ENCODE measurements around the gene ORM2.
"Not testable (repeated sequence)": the region's sequence is repeated elsewhere in the genome, so short reads cannot be mapped to it uniquely, and the experiment has no call there.

ORM2 gene

DNA sequence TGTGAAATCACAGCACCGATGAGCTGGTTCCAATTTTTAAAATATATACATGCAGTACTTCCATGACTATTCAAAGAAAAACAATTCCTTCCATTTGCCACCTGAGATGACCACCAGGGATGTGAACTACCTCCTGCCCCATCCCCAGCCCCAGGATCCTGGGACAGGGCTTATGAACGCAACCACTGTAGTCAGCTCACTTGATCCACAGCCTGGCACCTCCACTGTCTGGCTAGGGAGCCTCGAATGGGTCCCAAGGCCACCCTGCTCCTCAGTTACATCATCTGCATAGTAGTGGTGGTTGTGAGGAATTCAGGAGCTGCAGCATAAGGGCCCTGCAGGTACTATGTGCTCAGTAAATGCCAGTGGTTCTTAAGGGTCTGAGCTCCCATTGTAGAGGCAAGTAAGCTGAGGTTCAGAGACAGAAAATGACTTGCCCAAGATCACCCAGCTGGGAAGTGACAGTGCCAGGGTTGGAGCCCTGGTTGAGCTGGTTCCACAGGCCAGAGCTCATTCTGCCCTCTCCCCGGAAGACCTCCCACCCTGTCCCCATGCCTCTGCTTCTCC, 2.9 kb downstream of the ORM2 start:
- not testable (repeated sequence) for DNase-seq

DNA sequence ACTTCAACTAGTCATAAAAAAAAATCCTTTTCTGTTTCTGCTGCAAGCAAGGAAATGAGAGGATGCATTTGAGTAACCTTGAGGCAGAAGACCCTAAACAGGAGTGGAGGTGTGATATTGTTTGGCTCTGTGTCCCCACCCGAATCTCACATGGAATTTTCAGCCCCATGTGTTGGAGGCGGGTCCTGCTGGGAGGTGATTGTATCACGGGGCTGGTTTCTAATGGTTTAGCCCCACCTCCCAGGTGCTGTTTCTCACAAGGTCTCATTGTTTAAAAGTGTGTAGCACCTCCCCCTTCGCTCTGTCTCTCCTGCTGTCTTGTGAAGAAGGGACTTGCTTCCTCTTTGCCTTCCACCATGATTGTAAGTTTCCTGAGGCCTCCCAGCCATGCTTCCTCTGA, 4.0 kb downstream of the ORM2 start:
- DNase-seq: not testable (repeated sequence)

DNA sequence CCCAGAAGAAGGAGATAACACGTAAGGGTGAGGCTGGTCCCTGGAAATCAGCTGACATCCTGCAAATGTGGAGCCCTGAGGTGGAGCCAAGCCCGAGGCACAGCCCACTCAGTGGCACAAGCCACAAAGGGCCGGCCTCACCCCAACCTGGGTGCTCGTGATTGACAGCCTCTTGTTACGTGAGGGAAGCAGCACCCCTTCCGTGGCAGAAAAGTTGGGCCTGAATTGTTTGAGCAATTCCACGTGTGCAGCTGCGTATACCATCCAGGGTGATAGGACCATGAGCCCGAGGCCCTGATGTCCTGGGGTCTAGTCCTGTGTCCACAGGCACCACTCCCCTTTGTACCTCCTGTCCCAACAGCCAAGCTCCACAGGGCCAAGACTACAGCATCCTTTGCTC, 4.8 kb downstream of the ORM2 start:
- no peak for DNase-seq

DNA sequence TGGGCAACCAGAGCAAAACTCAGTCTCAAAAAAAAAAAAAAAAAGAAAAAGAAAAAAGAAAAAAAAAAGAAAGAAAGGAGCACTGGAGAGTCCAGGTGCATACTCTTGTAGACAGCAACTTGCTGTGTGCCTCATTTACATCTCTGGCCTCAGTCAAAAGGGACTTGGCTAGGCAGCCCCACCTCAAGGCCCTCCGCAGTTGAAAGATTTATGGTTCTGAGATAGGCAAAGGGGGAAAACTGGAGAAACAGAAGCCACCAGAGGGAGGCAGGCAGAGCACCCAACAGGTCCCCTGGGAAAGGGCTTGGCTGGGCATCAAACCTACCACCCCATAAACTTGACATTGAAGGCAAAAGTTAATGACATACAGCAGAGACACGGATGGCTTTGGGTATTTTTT, 6.1 kb downstream of the ORM2 start:
- no peak for DNase-seq

DNA sequence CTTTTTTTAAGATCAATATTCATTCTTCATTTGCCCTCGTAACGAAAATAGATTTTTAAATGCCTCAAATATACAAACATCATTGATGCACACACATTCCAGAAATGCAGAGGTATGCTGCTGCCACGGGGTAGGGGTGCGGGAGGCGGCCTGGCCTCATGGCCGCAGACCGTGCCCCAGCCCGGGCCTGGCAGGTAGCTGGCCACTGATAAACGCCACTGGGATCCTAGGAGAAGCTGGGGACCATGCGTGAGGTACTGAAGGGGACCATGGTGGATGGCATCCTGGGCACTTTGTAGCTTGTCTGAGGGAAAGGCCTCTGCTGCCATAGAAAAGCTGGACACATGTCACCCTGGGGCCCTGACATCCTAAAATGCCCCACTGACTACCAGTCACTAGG, 6.5 kb downstream of the ORM2 start:
- no peak for DNase-seq

DNA sequence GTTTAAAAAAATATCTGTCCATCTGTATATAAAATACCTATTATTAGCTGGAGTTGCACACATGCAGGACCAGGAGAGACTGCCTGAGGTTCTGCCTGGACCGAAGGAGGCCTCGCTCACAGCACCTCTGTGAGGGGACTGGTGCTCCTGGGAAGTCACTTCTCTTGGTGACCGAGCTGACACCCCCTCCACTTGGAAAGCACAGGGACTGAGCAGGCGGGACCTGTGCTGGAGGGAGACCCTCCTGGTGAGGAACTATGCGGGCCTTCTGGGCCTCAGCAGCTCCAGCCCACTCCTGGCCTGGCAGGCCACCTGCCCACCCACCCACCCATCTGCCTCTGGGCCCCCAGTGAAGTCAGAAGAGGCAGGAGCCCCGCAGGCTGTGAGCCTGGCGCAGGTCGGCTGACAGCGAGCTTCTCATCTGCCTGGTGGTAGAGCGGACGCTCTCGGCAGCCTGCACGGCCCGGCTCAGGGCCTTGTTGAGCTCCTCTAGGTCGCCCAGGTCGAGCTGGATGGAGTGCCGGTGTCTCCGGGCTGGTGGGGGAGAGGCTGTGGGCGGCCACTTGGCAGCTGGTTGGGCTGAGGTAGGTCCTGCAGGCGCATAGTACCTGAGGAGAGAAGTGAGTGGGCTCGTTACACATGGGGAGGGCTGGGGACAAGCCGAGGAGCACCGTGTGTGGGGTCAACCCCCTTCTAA, 7.2 kb downstream of the ORM2 start:
- no peak for DNase-seq

DNA sequence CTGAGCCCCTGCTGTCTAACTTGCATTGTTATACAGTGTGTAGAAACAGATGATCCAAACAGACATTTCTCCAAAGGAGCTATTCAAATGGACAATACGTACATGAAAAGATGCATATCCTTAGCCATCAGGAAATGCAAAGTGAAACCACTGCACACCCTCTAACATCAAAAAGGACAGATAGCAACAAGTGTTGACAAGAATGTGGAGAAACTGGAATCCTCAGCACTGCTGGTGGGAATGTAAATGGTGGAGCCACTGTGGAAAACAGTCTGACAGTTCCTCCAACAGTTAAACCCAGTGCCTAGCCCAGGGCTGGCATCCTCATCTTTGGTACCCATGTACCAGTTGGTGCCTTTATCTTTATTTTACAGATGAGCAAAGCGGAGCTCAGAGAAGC, 8.5 kb downstream of the ORM2 start:
- DNase-seq: no peak

DNA sequence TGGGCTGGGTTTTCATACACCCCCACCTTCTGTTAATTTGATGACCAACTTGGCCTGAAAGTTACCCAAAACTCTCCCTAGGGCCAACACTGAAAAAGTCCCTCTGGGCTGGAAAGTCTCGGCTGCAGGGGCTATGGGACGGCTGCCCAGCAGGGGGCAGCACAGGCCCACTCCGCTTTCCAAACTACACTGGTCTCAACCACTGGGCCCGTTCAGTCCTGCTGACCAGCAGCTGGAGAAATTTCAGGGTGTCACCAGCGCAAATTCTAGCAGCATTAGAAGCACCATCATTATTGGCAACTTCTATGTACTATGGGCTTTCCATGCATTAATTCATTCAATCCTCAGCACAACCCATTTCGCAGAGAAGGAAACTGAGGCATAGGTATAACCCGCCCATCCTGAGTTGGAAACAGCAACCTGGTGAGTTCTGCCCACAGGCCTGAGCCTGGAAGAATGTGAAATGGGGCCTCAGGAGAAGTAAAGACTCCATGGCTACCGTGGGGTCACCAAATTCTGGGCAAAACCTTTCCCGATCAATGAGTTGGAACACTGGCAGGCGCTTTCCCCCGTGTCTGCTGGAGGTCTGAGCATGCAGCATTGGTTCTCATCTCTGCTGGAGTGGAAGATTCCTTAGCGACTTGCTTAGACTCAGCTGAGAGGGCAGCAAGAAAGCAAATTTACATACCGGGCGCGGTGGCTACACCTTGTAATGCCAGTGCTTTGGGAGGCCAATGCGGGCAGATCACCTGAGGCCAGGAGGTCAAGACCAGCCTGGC, 9.7 kb downstream of the ORM2 start:
- DNase-seq: no peak

DNA sequence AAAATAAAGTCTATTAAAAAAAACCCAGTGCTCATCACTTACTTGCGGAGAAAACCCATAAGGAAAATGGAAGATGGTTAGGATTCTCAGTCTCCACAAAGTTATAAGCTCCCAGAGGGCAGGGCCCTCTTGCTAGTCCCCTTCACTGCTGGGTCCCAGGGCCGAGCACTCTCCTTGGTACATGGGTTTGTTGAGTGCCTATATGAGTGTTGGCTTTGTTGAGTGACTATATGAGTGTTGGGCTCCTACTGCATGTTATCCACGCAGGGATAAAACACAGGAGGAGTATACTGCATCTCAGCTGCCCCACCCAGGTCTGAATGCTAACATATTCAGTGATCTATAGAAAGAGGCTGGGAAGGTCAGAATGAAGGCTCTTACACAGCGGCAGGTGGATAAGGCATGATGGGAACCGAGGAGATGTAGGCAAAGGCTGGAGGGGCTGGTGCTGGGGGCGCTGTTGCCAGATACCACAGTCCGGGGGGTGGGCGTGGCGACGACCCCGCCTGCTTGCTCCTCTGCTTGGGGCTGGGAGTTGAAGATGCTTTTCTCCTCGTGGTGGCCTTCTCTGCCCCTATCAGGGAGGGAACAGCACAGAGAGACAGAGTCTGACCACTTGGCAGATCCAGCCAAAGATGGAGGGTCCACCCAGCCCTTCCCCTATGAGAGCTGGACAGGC, 11.6 kb downstream of the ORM2 start:
- DNase-seq: no peak

DNA sequence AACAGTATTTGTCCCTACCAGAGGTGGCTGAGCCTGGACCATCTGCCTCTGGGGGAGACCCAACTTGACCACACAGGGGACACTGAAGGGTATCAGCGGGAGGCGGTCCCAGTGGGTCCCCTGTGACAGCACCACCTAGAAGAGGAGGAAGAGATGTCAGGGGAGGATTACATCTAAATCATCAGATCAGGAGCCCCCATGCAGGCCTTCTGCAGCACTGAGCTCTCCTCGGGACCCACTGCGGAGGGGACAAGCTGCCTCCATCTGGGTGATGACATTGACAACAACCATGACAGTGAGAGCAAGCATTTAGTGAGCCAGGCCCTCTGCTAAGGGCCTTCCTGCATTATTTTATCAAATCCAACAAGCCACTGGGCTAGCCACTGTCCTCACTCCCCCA, 12.3 kb downstream of the ORM2 start:
- DNase-seq: no peak

DNA sequence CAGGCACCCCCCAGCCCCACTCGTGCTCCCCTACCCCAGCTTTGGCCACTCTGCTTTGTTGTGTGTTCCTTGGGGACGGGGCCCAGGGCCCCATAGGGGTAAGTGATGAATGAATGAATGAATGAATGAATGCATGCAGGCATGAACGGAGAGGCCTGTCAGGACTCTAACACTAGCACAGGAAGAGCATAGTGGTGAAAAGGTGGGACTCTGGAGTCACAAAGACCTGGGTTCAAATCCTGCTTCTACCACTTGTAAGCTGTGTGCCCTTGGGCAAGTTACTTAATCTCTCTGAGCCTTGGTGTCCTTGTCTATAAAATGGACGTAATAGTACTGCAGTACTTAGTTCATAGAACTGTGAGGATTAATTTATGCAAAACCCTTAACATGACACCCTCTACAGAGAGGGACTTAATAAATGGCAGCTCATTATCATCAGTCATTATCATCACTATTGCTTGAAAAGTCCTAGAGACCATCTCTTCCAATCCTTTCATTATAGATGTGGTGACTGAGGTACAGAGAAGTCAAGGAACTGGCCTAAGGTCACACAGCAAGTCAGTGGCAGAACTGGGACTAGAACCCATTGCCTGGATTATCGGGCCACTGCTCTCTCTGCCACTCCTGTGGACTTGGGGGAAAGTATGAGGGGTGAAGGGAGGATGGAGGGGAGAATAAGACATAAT, 13.2 kb downstream of the ORM2 start:
- no peak for DNase-seq

DNA sequence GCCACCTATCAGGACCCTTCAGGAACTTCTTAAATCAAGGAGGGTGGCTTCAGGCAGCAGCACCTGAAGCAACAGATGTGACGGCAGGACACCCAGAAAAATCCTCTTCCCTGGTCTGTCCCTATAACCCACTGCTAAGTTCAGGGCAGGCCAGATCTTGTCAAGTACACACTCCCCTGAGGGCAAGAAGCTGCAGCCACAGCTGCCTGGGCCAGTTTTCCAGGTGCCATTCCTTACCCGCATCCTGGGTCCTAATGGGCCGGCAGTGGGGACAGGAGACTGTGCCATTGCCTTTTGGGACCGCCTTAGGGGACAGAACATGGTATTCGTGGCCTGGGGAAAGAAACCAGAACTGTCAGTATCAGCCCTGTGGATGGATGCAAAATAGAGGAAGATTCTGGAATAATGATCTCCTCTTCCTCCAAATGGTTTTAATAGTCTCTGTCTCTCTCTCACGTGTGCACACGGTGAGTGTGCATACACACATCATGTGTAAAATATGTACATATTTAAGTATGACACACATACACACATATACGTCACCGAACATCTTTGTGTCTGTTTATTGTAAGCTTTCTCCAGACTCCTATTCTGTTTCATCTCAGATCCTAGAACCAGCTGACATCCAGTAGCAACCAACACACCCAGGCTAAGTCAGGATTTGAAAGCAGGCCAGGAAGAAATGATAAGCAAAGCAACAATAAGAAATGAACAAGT, 14.0 kb downstream of the ORM2 start:
- DNase-seq: no peak

DNA sequence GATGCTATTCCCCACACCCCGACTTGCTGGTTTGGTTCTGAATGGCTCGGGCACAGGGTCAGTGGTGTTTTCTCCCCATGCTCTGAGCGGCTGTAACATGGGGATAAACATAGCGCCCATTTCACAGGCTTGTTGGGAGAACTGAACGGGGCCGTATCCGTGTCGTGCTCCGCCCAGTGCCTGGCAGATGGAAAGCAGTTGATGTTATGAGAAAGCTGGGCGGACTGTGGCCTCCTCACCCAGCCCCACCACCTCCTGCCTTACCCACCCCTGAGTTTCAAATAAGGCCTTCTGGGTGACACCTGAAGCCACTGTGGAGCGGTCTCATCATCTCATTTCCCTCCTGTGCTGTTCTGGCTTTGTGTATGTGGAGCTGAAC, 14.5 kb downstream of the ORM2 start:
- DNase-seq: no peak

DNA sequence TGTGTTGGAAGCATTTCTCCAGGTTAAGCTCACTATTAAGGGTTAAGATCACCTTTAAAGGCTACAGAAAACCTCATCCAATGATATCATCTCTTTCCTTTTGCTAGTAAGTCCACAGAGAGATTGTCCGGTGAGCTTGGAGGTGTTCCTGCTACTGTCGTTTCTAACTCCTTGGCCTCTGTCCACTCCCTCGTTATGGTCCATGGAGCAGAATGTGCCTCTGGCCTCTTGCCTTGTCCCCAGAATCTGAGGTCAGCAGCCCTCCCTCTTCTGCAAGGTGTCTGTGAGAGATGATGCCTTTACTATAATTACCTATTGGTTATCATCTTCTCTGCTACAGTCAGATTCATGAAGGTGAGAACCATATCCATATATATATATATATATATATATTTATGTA, 15.0 kb downstream of the ORM2 start:
- no peak for DNase-seq

DNA sequence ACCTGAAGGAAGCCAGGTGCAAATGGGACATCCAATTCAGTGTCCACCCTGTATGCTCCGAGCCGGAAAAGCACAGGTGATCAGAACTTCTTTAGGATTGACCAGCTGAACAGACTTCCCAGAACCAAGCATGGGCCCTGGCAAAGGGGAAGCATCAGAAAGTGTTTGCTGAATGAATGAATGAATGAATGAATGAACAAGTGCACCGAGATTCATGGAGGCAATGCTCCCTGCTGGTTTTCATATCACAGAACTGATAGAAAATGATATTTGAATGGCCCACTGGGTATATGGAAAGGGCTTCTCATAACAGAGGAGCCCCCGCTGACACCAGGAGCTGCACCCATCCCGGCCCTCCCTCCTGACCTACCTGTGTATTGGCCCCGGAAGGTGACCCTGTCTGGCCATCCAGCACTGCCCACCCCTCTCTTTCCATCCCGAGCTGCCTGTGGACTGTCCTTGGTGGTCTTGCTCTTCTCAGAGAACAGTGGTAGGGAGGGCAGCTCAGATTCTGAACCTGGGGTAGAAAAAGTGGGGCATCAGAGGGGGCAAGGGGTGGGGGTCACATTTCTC, 15.9 kb downstream of the ORM2 start:
- DNase-seq: no peak

DNA sequence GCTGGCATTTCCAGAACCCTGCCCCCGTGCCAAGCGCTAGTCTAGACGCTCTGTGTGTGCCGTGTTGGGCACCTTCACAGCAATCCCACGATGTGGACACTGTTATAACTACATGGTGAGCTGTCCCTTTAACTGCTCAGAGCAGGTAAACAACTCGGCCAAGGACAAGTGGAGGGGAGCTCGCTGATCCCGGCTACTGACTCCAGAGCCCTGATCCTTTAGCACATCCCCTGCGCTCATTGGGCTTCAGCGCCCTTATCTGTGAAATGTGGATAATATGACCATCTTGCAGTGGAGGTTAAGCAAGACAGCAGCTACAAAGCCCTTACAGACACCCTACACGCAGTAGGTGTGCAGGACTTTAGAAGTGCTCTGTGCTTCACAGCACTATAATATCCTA, 16.5 kb downstream of the ORM2 start:
- DNase-seq: peak; percentile 8

DNA sequence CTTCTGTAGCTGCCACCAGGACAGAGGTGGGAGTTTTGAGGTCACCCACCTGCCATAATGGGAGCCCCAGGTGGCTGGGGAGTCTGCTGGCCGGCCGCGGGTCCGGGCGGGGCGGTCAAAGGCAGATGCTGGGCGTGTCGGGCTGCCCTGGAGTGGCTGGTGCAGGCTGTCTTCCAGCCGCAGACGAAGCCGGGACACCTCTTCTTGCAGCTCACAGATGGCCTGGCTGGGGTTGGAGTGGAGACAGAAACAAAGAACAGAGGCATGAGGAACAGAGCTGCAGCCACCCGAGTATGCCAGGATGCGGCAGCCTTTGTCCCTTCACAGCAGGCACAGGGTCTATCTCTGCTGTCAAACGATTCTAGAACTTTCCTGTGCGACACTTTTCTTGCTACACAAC, 18.0 kb downstream of the ORM2 start:
- no peak for DNase-seq

DNA sequence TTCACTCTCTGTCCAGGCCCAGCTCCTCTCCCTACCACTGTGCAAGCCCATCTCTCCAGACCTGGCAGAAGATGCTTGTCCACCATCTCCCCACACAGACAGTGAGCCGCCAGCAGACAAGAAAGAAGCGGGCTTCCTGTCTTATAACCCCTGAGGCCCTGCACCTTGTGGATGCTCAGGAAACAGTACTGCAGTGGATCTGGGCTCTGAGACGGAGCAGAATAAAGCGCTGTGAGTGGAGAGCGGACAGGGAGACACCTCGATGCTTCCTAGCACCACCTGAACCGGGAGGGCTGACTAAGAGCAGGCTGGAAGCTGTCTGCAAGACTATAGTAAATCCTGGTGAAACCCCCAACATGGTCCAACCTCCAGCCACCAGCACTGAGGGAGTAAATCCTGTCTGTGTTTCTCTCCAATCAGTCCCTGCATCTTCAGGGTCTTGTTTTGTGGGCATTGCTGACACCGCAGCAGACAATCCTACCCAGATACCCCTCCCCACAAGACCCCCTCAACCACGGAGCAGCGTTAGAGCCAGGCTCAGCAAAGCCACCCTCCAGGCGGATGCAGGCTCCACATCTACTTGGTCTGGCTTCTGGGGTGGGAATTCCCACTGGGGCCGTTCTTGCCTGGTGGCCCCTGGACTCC, 18.7 kb downstream of the ORM2 start:
- no peak for DNase-seq

DNA sequence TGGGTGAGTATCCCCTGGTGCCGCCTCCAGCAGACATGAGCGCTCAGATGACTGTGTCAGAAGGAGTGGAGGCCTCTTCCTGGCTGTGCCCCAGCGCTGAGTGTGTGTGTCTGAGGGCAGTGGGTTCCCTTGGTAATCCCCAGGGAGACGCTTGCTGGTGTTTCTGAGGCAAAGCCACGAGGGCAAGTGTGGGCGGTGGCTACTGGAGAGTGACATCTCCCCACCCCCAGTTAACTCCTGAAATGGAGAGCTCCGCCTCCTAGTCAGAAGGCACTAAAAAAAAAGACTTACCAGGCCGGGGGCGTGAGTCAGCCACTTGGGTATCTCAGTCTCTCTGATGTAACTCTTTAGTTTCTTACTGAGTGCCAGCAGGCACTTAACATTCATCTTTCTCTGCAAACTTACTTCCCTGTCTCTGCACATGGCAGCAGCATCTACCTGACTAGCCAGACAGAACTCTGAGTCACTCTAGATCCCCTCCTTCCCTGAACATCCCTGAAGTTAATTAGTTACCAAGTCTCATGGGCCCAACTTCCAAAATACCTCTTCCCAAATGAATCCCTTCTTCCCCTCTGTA, 19.3 kb downstream of the ORM2 start:
- no peak for DNase-seq

DNA sequence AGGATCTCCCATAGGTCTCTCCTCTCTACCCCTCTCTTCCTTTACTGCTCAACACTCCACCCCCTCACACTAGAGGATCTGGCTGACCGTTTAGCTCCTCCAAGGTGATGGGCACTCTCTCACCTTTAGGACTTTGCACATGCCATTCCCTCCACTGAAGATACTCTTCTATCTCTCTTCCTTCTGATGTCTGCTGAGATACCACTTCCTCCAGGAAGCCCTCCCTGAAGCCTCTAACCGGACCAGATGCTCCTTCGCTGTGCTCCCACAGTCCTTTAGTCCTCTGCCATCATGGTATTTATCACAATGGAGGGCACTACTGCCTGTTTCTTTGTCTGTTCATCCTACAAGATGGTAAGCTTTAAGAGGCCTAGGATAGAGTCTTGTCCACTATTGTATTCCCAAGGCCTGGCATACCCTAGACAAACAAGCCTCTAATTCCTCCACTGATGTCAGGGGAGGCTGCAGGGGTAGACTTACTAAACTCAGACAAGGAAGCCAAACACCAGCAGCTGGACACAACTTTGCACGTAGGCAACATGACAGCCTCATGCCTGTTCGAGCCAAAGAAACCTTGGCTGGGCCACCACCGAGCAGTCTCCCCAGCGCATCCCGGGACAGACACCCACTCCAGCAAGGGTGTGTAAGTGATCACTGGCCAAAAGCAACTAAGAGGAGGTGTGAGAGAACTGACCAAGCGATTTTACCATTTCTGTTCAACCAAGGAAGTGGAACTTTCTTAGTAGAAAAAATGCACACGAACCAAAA, 20.2 kb downstream of the ORM2 start:
- no peak for DNase-seq

Measured in left hindlimb (tissue), 1 donor.